Measurements from ENCODE around the gene CD74.

Gene CD74

GRCh38 chr5:150400316-150401075 lies 12.2 kb downstream of the CD74 start:
- H3K9me3 Mint-ChIP-seq = no peaks in the 10 kb centered on the region
- CTCF ChIA-PET = interaction anchor here (1.2 to 5.7 kb wide), 4 partner anchors 9 to 36 kb away, joined by 3 to 31 read pairs (median 10); partner anchors contain the start of gene CD74
- peak overlapping the region; percentile 69 for H3K27ac Mint-ChIP-seq
- H3K36me3 Mint-ChIP-seq = peaks cover 54% of the 10 kb centered on the region
- DNase-seq = no peak
- H3K27me3 Mint-ChIP-seq = no peaks in the 10 kb centered on the region
- no peaks in the 10 kb centered on the region for H3K4me1 Mint-ChIP-seq
- H3K4me3 Mint-ChIP-seq = no peak overlapping the region

GRCh38 chr5:150399524-150400211 lies 13.0 kb downstream of the CD74 start:
- H3K4me1 Mint-ChIP-seq = no peaks in the 10 kb centered on the region
- no peaks in the 10 kb centered on the region for H3K27me3 Mint-ChIP-seq
- H3K4me3 Mint-ChIP-seq = no peak overlapping the region
- H3K27ac Mint-ChIP-seq = no peak overlapping the region
- CTCF ChIA-PET = interaction anchor here (1.1 to 5.7 kb wide), 4 partner anchors 12 to 88 kb away, joined by 3 to 31 read pairs (median 10); partner anchors contain the start of gene CD74
- no peak for DNase-seq
- H3K9me3 Mint-ChIP-seq = no peaks in the 10 kb centered on the region
- H3K36me3 Mint-ChIP-seq = peaks cover 57% of the 10 kb centered on the region

- Mint-ChIP-seq H3K4me3 (no peak overlapping the region), H3K36me3 (peaks cover 56% of the 10 kb centered on the region), H3K4me1 (no peaks in the 10 kb centered on the region), H3K27me3 (no peaks in the 10 kb centered on the region), H3K27ac (no peak overlapping the region), H3K9me3 (no peaks in the 10 kb centered on the region)
- DNase-seq = peak; percentile 34
- CTCF ChIA-PET = interaction anchor here (1.0 to 5.7 kb wide), 8 partner anchors 8 to 88 kb away, joined by 3 to 31 read pairs (median 3); partner anchors contain the start of gene CD74
These were observed 13.8 kb downstream of the CD74 start for GRCh38 chr5:150398722-150399523.

GRCh38 chr5:150397782-150398721 lies 14.7 kb downstream of the CD74 start:
- DNase-seq = no peak
- Mint-ChIP-seq H3K27me3 (no peaks in the 10 kb centered on the region), H3K4me3 (no peak overlapping the region), H3K36me3 (peaks cover 55% of the 10 kb centered on the region), H3K4me1 (no peaks in the 10 kb centered on the region), H3K9me3 (no peaks in the 10 kb centered on the region), H3K27ac (peak overlapping the region; percentile 70)
- CTCF ChIA-PET = interaction anchor here (1.0 to 5.7 kb wide), 8 partner anchors 9 to 89 kb away, joined by 3 to 31 read pairs (median 3); partner anchors contain the start of gene CD74

- DNase-seq = no peak
- Mint-ChIP-seq H3K9me3 (no peaks in the 10 kb centered on the region), H3K4me3 (no peak overlapping the region), H3K27me3 (no peaks in the 10 kb centered on the region), H3K4me1 (no peaks in the 10 kb centered on the region), H3K36me3 (peaks cover 50% of the 10 kb centered on the region), H3K27ac (peak overlapping the region; percentile 5)
- CTCF ChIA-PET = interaction anchor here (1.5 to 5.7 kb wide), 4 partner anchors 10 to 39 kb away, joined by 3 to 31 read pairs (median 11); partner anchors contain the start of gene CD74
These were observed 15.4 kb downstream of the CD74 start for GRCh38 chr5:150397146-150397781.

- Mint-ChIP-seq H3K27ac (no peak overlapping the region), H3K9me3 (no peaks in the 10 kb centered on the region), H3K36me3 (peaks cover 48% of the 10 kb centered on the region), H3K4me3 (no peak overlapping the region), H3K4me1 (no peaks in the 10 kb centered on the region), H3K27me3 (no peaks in the 10 kb centered on the region)
- DNase-seq = no peak
- CTCF ChIA-PET = interaction anchor here (1.0 to 5.7 kb wide), 3 partner anchors 15 to 40 kb away, joined by 4 to 31 read pairs (median 17); partner anchors contain the start of gene CD74
These were observed 16.4 kb downstream of the CD74 start for GRCh38 chr5:150396267-150396666.

- no peak overlapping the region for H3K27ac Mint-ChIP-seq
- CTCF ChIA-PET = interaction anchor here (1.0 kb wide), 1 partner anchor 40 kb away, joined by 4 read pairs; no protein-coding TSS in a partner anchor
- no peak for DNase-seq
- no peaks in the 10 kb centered on the region for H3K27me3 Mint-ChIP-seq
- no peaks in the 10 kb centered on the region for H3K9me3 Mint-ChIP-seq
- no peak overlapping the region for H3K4me3 Mint-ChIP-seq
- no peaks in the 10 kb centered on the region for H3K4me1 Mint-ChIP-seq
- peaks cover 45% of the 10 kb centered on the region for H3K36me3 Mint-ChIP-seq
These were observed 17.1 kb downstream of the CD74 start for GRCh38 chr5:150395688-150395975.

GRCh38 chr5:150394912-150395687 lies 17.6 kb downstream of the CD74 start:
- CTCF ChIA-PET = interaction anchor here (1.0 kb wide), 1 partner anchor 41 kb away, joined by 4 read pairs; no protein-coding TSS in a partner anchor
- H3K4me1 Mint-ChIP-seq = no peaks in the 10 kb centered on the region
- H3K4me3 Mint-ChIP-seq = no peak overlapping the region
- H3K36me3 Mint-ChIP-seq = peaks cover 40% of the 10 kb centered on the region
- DNase-seq = no peak
- no peaks in the 10 kb centered on the region for H3K9me3 Mint-ChIP-seq
- no peak overlapping the region for H3K27ac Mint-ChIP-seq
- no peaks in the 10 kb centered on the region for H3K27me3 Mint-ChIP-seq

GRCh38 chr5:150394131-150394530 lies 18.6 kb downstream of the CD74 start:
- H3K27me3 Mint-ChIP-seq = no peaks in the 10 kb centered on the region
- peaks cover 39% of the 10 kb centered on the region for H3K36me3 Mint-ChIP-seq
- no peaks in the 10 kb centered on the region for H3K4me1 Mint-ChIP-seq
- DNase-seq = no peak
- H3K27ac Mint-ChIP-seq = no peak overlapping the region
- H3K9me3 Mint-ChIP-seq = no peaks in the 10 kb centered on the region
- no peak overlapping the region for H3K4me3 Mint-ChIP-seq
- CTCF ChIA-PET = no interaction called here

GRCh38 chr5:150393096-150393645 lies 19.5 kb downstream of the CD74 start:
- CTCF ChIA-PET = interaction anchor here (0.6 kb wide), 1 partner anchor 584 kb away, joined by 4 read pairs; no protein-coding TSS in a partner anchor
- Mint-ChIP-seq H3K4me1 (no peaks in the 10 kb centered on the region), H3K36me3 (peaks cover 33% of the 10 kb centered on the region)

GRCh38 chr5:150392680-150393079 lies 20.0 kb downstream of the CD74 start:
- H3K4me1 Mint-ChIP-seq = no peaks in the 10 kb centered on the region

More at GRCh38 chr5:150393096-150393645, 19.5 kb downstream of the CD74 start:
- Mint-ChIP-seq H3K9me3 (no peaks in the 10 kb centered on the region), H3K27ac (no peak overlapping the region), H3K27me3 (no peaks in the 10 kb centered on the region), H3K4me3 (no peak overlapping the region)
- no peak for DNase-seq

GRCh38 chr5:150391986-150392385 lies 20.7 kb downstream of the CD74 start:
- Mint-ChIP-seq H3K4me3 (no peak overlapping the region), H3K27ac (no peak overlapping the region), H3K36me3 (peaks cover 35% of the 10 kb centered on the region), H3K9me3 (no peaks in the 10 kb centered on the region), H3K27me3 (no peaks in the 10 kb centered on the region), H3K4me1 (no peaks in the 10 kb centered on the region)
- CTCF ChIA-PET = interaction anchor here (1.7 kb wide), 1 partner anchor 9 kb away, joined by 4 read pairs; no protein-coding TSS in a partner anchor
- DNase-seq = no peak

More at GRCh38 chr5:150392680-150393079, 20.0 kb downstream of the CD74 start:
- no peaks in the 10 kb centered on the region for H3K9me3 Mint-ChIP-seq
- peaks cover 35% of the 10 kb centered on the region for H3K36me3 Mint-ChIP-seq
- H3K27me3 Mint-ChIP-seq = no peaks in the 10 kb centered on the region
- CTCF ChIA-PET = interaction anchor here (0.6 to 1.7 kb wide), 2 partner anchors 8 to 583 kb away, joined by 4 read pairs; no protein-coding TSS in a partner anchor
- no peak overlapping the region for H3K4me3 Mint-ChIP-seq
- no peak for DNase-seq
- no peak overlapping the region for H3K27ac Mint-ChIP-seq

Measured in activated naive CD4-positive, alpha-beta T cell treated with anti-CD3 and anti-CD28 coated beads, Interleukin-2, amount 10 ng/mL, durations not matched to agents 7 days and 5 days (primary cell).